ENCODE results near the gene GRM7. TPM values are rescaled to one million over a fixed set of nuclear protein-coding genes. Genes with fewer than 3 reads are reported as not detected.

The GRM7 gene
- total and polyA plus RNA-seq, 4 donors: 0.08 to 0.33 TPM; not detected in 2

DNA sequence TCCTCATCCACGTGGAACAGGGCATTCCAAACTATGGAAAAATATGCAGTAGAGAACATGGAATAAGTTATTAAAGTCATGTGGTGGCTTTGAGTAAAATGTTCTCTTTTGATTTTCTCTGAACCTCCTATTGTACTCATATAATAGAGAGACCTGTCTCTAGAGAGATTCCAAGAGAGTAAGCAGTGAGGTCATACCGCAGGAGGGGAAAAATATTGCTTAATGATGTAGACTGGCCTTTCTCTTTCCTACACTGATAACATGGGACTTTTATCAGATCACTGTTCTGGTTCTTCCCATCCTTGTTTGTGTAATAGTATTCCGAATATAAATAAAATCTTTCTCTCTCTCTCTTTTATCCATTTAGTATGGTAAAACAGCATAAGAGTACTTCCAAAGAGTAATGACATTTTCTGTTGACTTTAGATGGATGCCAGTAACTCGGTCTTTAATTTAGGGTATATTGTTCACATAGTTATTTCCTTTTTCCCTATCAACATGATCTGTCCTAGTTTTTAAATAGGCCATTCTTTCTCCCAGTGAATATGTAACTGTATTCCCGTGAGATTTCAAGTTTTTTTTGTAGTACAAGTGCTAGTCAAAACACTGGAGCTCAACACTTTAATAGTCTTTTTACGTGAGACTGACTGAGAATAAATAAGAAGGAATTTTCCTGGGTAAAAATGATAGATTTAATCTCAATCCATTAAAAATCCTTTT is 826.7 kb downstream of the GRM7 start:
- no peak for TF ChIP-seq JUND (IDR thresholded peaks at IDR 0.05)
- no peak for TF ChIP-seq HNF4A (conservative IDR thresholded peaks at IDR 0.05)
- no peak for TF ChIP-seq YY1 (IDR thresholded peaks at IDR 0.05)
- TF ChIP-seq, protein P1, sequence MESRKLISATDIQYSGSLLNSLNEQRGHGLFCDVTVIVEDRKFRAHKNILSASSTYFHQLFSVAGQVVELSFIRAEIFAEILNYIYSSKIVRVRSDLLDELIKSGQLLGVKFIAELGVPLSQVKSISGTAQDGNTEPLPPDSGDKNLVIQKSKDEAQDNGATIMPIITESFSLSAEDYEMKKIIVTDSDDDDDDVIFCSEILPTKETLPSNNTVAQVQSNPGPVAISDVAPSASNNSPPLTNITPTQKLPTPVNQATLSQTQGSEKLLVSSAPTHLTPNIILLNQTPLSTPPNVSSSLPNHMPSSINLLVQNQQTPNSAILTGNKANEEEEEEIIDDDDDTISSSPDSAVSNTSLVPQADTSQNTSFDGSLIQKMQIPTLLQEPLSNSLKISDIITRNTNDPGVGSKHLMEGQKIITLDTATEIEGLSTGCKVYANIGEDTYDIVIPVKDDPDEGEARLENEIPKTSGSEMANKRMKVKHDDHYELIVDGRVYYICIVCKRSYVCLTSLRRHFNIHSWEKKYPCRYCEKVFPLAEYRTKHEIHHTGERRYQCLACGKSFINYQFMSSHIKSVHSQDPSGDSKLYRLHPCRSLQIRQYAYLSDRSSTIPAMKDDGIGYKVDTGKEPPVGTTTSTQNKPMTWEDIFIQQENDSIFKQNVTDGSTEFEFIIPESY (IDR thresholded peaks at IDR 0.05): no peak
- TF ChIP-seq, protein P2, sequence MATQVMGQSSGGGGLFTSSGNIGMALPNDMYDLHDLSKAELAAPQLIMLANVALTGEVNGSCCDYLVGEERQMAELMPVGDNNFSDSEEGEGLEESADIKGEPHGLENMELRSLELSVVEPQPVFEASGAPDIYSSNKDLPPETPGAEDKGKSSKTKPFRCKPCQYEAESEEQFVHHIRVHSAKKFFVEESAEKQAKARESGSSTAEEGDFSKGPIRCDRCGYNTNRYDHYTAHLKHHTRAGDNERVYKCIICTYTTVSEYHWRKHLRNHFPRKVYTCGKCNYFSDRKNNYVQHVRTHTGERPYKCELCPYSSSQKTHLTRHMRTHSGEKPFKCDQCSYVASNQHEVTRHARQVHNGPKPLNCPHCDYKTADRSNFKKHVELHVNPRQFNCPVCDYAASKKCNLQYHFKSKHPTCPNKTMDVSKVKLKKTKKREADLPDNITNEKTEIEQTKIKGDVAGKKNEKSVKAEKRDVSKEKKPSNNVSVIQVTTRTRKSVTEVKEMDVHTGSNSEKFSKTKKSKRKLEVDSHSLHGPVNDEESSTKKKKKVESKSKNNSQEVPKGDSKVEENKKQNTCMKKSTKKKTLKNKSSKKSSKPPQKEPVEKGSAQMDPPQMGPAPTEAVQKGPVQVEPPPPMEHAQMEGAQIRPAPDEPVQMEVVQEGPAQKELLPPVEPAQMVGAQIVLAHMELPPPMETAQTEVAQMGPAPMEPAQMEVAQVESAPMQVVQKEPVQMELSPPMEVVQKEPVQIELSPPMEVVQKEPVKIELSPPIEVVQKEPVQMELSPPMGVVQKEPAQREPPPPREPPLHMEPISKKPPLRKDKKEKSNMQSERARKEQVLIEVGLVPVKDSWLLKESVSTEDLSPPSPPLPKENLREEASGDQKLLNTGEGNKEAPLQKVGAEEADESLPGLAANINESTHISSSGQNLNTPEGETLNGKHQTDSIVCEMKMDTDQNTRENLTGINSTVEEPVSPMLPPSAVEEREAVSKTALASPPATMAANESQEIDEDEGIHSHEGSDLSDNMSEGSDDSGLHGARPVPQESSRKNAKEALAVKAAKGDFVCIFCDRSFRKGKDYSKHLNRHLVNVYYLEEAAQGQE (IDR thresholded peaks at IDR 0.05): no peak
- TF ChIP-seq FOXA2 (IDR thresholded peaks at IDR 0.05): no peak
- TF ChIP-seq, protein P3, sequence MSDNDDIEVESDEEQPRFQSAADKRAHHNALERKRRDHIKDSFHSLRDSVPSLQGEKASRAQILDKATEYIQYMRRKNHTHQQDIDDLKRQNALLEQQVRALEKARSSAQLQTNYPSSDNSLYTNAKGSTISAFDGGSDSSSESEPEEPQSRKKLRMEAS (IDR thresholded peaks at IDR 0.05): no peak
- Histone ChIP-seq H3K27ac (ENCODE audit: low read depth in 1 of 2, low read length in 2 of 2) (no peak overlapping the region), H3K9ac (ENCODE audit: low read depth in 1 of 2, low read length in 2 of 2) (no peak overlapping the region), H3K36me3 (ENCODE audit: control insufficient read depth in 4 of 4, insufficient read depth in 3 of 4, low read depth in 1 of 4, low read length in 3 of 4) (no peaks in the 10 kb centered on the region), H3K4me1 (ENCODE audit: control insufficient read depth in 4 of 4, insufficient read depth in 4 of 4, low read length in 3 of 4) (peaks cover 0 to 7% (median 0%) of the 10 kb centered on the region in 4 donors), H3K4me3 (ENCODE audit: low read depth in 1 of 3, low read length in 3 of 3) (no peak overlapping the region), H3K27me3 (ENCODE audit: control insufficient read depth in 4 of 4, insufficient read depth in 4 of 4, low read length in 3 of 4) (no peaks in the 10 kb centered on the region), H3K9me3 (ENCODE audit: control insufficient read depth in 4 of 4, low read length in 3 of 4) (peaks cover 0 to 3% (median 0%) of the 10 kb centered on the region in 4 donors)
- no peak for DNase-seq (ENCODE audit: low spot score)
- WGBS: 87% methylated on average over 6 of the region's 6 CpGs

DNA sequence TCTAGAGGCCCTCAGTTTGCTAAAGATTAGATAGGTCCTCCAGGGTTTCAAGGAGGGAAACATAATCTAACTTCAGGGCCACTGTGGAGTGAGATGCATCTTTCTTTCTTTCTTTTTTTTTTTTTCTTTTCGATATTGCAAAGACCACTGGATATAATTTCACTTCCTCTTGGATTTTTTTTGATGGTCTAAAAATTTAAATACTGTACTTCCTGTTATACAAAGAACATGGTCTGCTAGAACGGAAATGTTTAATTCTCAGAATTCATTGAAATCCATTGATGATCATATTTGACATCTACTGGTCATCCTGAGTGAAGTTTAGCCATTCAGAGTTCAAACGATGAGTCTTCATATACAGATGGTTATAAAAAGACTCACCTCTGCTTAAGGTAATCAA is 832.0 kb downstream of the GRM7 start:
- Histone ChIP-seq H3K27me3 (ENCODE audit: control insufficient read depth in 4 of 4, insufficient read depth in 4 of 4, low read length in 3 of 4) (no peaks in the 10 kb centered on the region), H3K27ac (ENCODE audit: low read depth in 1 of 2, low read length in 2 of 2) (no peak overlapping the region), H3K9me3 (ENCODE audit: control insufficient read depth in 4 of 4, low read length in 3 of 4) (no peaks in the 10 kb centered on the region), H3K4me3 (ENCODE audit: low read depth in 1 of 3, low read length in 3 of 3) (no peak overlapping the region), H3K9ac (ENCODE audit: low read depth in 1 of 2, low read length in 2 of 2) (no peak overlapping the region), H3K36me3 (ENCODE audit: control insufficient read depth in 4 of 4, insufficient read depth in 3 of 4, low read depth in 1 of 4, low read length in 3 of 4) (no peaks in the 10 kb centered on the region), H3K4me1 (ENCODE audit: control insufficient read depth in 4 of 4, insufficient read depth in 4 of 4, low read length in 3 of 4) (no peaks in the 10 kb centered on the region)
- WGBS: 66% methylated on average over 3 of the region's 3 CpGs
- TF ChIP-seq, protein P3 (IDR thresholded peaks at IDR 0.05): no peak
- TF ChIP-seq HNF4G (IDR thresholded peaks at IDR 0.05) (no peak), RAD21 (IDR thresholded peaks at IDR 0.05) (no peak), FOXA1 (IDR thresholded peaks at IDR 0.05) (no peak), RXRA (IDR thresholded peaks at IDR 0.05) (no peak), HNF4A (conservative IDR thresholded peaks at IDR 0.05) (no peak), SP1 (IDR thresholded peaks at IDR 0.05) (no peak), FOXA2 (IDR thresholded peaks at IDR 0.05) (no peak), TAF1 (conservative IDR thresholded peaks at IDR 0.05) (no peak)
- TF ChIP-seq, protein P4, sequence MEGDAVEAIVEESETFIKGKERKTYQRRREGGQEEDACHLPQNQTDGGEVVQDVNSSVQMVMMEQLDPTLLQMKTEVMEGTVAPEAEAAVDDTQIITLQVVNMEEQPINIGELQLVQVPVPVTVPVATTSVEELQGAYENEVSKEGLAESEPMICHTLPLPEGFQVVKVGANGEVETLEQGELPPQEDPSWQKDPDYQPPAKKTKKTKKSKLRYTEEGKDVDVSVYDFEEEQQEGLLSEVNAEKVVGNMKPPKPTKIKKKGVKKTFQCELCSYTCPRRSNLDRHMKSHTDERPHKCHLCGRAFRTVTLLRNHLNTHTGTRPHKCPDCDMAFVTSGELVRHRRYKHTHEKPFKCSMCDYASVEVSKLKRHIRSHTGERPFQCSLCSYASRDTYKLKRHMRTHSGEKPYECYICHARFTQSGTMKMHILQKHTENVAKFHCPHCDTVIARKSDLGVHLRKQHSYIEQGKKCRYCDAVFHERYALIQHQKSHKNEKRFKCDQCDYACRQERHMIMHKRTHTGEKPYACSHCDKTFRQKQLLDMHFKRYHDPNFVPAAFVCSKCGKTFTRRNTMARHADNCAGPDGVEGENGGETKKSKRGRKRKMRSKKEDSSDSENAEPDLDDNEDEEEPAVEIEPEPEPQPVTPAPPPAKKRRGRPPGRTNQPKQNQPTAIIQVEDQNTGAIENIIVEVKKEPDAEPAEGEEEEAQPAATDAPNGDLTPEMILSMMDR (IDR thresholded peaks at IDR 0.05; ENCODE audit: low read depth, low read length, missing input control): no peak
- TF ChIP-seq, protein P2 (IDR thresholded peaks at IDR 0.05): no peak
- DNase-seq (ENCODE audit: low spot score): no peak

All from liver (tissue), 9 donors.